Cardiac muscle cell (in vitro differentiated cells and primary cell): ENCODE data around the gene CENATAC. TPM values are rescaled to one million over a fixed set of nuclear protein-coding genes. Genes with fewer than 3 reads are reported as not detected.
"Not testable (repeated sequence)": the region's sequence is repeated elsewhere in the genome, so short reads cannot be mapped to it uniquely, and the experiment has no call there.

ENCODE experiments used
- DNase-seq, 2 donors: peaks; one replicate each; pipeline versions ENCODE4 v3.0.0 to v3.0.0-alpha.2; 2010 to 2017; ENCODE audit warnings: low read depth in 1 of 2, low spot score in 1 of 2
- H3K27ac ChIP-seq: fragments of 200-600 bp; sonication (generic); 2 replicates; pipeline ENCODE4 v1.5.1; 2016
- H3K27me3 ChIP-seq: fragments of 200-600 bp; sonication (generic); 2 replicates; pipeline ENCODE4 v1.6.0; 2016; ENCODE audit warnings: control low read depth
- H3K36me3 ChIP-seq: fragments of 200-600 bp; sonication (generic); 2 replicates; pipeline ENCODE4 v1.5.1; 2016; ENCODE audit warnings: control low read depth
- H3K4me1 ChIP-seq: fragments of 200-600 bp; sonication (generic); 2 replicates; pipeline ENCODE4 v1.8.1; 2017; ENCODE audit warnings: low read depth, mild to moderate bottlenecking, mixed run types
- H3K4me3 ChIP-seq: fragments of 200-600 bp; sonication (generic); 2 replicates; pipeline ENCODE4 v1.5.1; 2016; ENCODE audit warnings: mild to moderate bottlenecking
- H3K9me3 ChIP-seq: fragments of 200-600 bp; sonication (generic); 2 replicates; pipeline ENCODE4 v1.5.1; 2017; ENCODE audit warnings: low read depth, mild to moderate bottlenecking, control low read depth
- polyA plus RNA-seq: library from polyadenylated mRNA; unstranded; fragments of >200 nt; fragmentation: Nextera tagmentation; extraction: Ambion mirVana; gene quantifications from 2 replicates; pipeline ENCODE4 v1.2.1, GENCODE V29; 2016
- total RNA-seq: library from RNA; depleted of rRNA; stranded (reverse); fragments of >200 nt; gene quantifications from 2 replicates; pipeline ENCODE4 v1.2.3, GENCODE V29; 2016
- TF ChIP-seq, protein P1 (sequence below): IDR thresholded peaks from 2 replicates; pipeline ENCODE4 v1.5.1; 2012; ENCODE audit warnings: low read depth, mild to moderate bottlenecking, low read length

CENATAC gene
- total and polyA plus RNA-seq, 2 experiments from 2014 or later, result 27.0 to 78.2 TPM

DNA sequence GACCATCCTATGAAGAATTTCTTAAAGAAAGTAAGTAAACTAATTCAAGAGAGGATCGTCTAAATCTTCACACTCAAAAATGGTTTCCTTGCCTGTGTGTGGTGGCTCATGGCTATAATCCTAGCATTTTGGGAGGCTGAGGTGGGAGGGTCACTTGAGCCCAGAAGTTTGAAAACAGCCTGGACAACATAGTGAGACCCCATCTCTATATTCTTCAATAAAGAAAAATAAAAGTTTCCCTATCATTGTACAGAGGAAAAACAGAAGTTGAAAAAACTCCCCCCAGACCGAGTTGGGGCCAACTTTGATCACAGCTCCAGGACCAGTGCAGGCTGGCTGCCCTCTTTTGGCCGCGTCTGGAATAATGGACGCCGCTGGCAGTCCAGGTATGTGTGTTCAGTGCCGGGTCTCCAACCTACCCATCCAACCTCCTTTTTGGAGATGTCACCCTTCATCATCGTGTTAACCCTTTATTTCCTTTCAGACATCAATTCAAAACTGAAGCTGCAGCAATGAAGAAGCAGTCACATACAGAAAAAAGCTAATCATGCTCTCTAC is 17.2 kb downstream of the CENATAC start:
- TF ChIP-seq, protein P1, sequence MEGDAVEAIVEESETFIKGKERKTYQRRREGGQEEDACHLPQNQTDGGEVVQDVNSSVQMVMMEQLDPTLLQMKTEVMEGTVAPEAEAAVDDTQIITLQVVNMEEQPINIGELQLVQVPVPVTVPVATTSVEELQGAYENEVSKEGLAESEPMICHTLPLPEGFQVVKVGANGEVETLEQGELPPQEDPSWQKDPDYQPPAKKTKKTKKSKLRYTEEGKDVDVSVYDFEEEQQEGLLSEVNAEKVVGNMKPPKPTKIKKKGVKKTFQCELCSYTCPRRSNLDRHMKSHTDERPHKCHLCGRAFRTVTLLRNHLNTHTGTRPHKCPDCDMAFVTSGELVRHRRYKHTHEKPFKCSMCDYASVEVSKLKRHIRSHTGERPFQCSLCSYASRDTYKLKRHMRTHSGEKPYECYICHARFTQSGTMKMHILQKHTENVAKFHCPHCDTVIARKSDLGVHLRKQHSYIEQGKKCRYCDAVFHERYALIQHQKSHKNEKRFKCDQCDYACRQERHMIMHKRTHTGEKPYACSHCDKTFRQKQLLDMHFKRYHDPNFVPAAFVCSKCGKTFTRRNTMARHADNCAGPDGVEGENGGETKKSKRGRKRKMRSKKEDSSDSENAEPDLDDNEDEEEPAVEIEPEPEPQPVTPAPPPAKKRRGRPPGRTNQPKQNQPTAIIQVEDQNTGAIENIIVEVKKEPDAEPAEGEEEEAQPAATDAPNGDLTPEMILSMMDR, result no peak
- H3K27me3 ChIP-seq, result no peaks in the 10 kb centered on the region
- no peak for DNase-seq
- no peak overlapping the region for H3K4me3 ChIP-seq
- peaks cover 8% of the 10 kb centered on the region for H3K4me1 ChIP-seq
- H3K36me3 ChIP-seq, result peaks cover 41% of the 10 kb centered on the region
- no peak overlapping the region for H3K27ac ChIP-seq
- H3K9me3 ChIP-seq, result no peaks in the 10 kb centered on the region

DNA sequence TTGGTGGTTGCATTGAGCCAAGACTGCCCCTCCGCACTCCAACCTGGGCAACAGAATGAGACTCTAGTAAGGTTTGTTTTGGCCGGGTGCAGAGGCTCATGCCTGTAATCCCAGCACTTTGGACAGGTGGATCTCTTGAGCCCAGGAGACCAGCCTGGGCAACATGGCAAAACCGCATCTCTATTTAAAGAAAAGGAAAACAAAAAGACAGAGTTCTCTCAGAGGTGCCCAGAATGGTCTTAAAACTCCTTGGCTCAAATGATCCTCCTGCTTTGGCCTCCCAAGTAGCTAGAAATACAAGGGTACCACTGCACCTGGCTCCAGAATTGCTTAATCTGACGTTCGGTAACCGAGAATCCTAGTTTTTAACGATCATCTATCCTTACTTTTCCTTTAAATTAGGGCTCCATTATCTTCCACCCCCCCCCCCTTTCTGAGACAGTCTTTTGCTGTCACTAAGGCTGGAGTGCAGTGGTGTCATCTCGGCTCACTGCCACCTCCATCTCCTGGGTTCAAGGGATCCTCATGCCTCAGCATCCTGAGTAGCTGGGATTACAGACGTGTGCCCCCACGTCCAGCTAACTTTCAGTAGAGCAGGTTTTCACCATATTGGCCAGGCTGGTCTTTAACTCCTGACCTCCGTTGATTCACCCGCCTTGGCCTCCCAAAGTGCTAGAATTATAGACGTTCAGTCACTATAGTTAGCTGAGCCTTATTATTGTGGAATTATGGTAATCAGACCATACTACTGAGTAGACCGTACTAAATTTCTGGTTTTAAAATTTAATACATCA is 18.5 kb downstream of the CENATAC start:
- Histone ChIP-seq H3K9me3 (no peaks in the 10 kb centered on the region), H3K4me3 (peak overlapping the region; percentile 72), H3K27me3 (no peaks in the 10 kb centered on the region), H3K27ac (peak overlapping the region; percentile 91), H3K4me1 (peaks cover 8% of the 10 kb centered on the region), H3K36me3 (peaks cover 42% of the 10 kb centered on the region)
- DNase-seq, result no peak
- TF ChIP-seq, protein P1, result no peak

GRCh38 chr11:119017377-119017776 is 19.4 kb downstream of the CENATAC start:
- H3K27me3 ChIP-seq, H3K4me1 ChIP-seq, H3K9me3 ChIP-seq: not testable (repeated sequence)
- H3K4me3 ChIP-seq, result peak overlapping the region; percentile 72
- peak in 1 of 2 donors; percentile 12 for DNase-seq
- H3K27ac ChIP-seq, result peak overlapping the region; percentile 91
- H3K36me3 ChIP-seq, result peaks cover 47% of the 10 kb centered on the region

- Histone ChIP-seq H3K4me1 (peaks cover 8% of the 10 kb centered on the region), H3K9me3 (no peaks in the 10 kb centered on the region), H3K27ac (peak within 1 kb of the TSS; percentile 91), H3K4me3 (peak within 1 kb of the TSS; percentile 72), H3K27me3 (no peaks in the 10 kb centered on the region), H3K36me3 (peaks cover 44% of the 10 kb centered on the region)
- TF ChIP-seq, protein P1, result no peak
- peak; percentile 96 to 97 for DNase-seq
These were observed 20.4 kb downstream of the CENATAC start, which contains the start of the genes RPS25 and TRAPPC4 for GRCh38 chr11:119018074-119018938. TSS of gene RPS25 (minus strand) at chr11:119018343. CDS start at chr11:119018284, 59 bp downstream. TSS of gene TRAPPC4 (plus strand) at chr11:119018766. CDS start at chr11:119018796, 30 bp downstream.

DNA sequence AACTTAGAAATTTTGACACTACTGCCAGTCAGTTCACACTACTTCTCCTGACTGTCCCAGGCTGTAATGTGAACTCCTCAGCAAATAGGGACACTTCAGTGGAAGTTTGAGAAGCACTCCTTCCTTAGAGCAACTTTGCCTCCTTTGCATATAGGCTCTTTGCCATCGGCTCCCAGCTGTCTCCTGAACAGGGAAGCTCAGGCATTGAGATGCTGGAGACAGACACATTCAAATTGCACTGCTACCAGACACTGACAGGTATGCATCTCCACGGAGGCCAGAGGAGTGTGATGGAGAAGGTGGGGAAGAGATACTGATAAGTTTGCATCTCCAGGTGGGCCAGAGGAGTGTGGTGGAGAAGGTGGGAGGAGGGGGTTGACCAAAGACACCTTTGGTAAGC is 22.1 kb downstream of the CENATAC start:
- peaks cover 42% of the 10 kb centered on the region for H3K36me3 ChIP-seq

More for the DNA sequence above, 22.1 kb downstream of the CENATAC start:
- Histone ChIP-seq H3K27me3 (no peaks in the 10 kb centered on the region), H3K4me3 (no peak overlapping the region), H3K27ac (no peak overlapping the region), H3K4me1 (peaks cover 8% of the 10 kb centered on the region), H3K9me3 (no peaks in the 10 kb centered on the region)
- DNase-seq, result no peak
- TF ChIP-seq, protein P1, result no peak
